HG03139 (cell line): ENCODE results near the gene TSPAN4.

Experiments
- ATAC-seq: cut with Tn5 transposase; IDR thresholded peaks from one replicate; pipeline ENCODE4 v1.9.1; 2021; ENCODE audit not compliant: unreplicated experiment

The TSPAN4 gene, protein sequence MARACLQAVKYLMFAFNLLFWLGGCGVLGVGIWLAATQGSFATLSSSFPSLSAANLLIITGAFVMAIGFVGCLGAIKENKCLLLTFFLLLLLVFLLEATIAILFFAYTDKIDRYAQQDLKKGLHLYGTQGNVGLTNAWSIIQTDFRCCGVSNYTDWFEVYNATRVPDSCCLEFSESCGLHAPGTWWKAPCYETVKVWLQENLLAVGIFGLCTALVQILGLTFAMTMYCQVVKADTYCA

DNA sequence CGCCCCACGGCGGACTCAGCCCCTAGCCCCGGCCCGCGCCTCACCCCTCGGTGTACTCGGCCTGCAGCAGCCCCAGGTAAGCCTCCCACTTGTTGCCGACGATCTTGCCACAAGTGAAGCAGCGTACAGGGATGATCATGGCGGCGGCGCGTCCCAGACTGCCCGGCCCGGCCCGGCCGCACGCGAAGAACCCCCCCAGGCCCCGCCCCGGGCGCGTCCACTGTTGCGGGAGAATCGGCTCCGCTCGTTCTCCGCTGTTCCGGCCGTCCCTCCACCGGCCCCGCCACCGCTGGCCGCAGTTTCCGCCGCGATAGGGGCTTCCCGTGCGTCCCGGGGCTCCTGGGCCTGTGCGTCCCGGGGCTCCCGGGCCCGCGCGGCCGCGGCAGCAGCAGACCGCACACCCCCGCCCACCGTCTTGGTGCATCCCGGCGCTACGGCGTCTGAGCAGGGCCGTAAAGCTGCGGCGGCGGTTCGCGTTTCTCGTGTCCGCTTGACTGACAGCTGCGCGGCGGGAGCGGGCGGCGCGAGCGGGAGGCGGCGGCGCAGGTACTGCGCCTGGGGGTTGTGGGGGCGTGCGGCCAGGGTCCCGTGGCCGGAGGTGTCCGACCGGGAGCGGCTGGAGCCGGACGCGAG, at the start of gene TSPAN4, which contains the start of gene POLR2L:
TSS of gene TSPAN4 (plus strand) at position 483 of the 633 bp plus-strand sequence. CDS start 7,453 bp downstream, outside the sequence.
TSS of gene POLR2L (minus strand) at position 160 of the 633 bp plus-strand sequence. CDS start at position 139, 21 bp downstream.
- ATAC-seq = peak; percentile 48

DNA sequence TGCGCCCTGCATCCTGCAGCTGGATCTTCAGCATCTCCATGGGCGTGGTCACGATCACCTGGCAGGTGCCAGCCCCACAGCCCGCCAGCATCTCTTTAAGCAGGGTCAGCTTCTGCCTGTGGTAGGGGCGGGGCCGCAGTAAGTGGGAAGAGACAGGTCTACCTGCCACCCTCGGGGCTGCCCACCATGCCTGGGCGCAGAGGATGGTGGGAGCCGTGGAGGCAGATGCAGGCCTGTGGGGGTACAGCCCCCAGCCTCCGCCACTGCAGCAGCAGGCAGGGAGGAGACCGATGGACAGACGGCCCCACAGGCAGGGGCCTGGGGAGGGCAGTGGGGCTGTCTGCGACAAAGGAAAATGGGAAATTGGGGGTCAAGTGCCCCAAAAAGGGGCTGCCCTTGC, 49.8 kb upstream of the TSPAN4 start:
- ATAC-seq = no peak

DNA sequence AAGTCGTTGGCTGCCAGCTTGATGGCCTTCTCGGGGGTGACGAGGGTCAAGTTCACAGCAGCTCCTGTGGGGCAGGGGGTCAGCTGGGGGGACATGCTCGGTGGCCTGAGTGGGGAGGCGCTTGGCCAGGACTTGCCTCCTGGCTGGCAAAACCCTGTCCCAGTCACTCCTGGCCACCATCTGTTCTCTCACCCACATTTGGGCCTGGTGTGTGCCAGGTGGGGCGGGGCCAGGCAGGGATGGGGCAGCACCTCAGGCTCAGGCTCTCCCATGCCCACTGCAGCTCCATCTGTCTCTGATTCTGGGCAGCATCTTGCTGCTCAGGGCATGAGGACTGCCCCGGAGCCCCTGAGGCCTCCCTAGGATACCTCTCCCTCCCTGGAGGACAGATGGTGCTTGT, 49.1 kb upstream of the TSPAN4 start:
- no peak for ATAC-seq

DNA sequence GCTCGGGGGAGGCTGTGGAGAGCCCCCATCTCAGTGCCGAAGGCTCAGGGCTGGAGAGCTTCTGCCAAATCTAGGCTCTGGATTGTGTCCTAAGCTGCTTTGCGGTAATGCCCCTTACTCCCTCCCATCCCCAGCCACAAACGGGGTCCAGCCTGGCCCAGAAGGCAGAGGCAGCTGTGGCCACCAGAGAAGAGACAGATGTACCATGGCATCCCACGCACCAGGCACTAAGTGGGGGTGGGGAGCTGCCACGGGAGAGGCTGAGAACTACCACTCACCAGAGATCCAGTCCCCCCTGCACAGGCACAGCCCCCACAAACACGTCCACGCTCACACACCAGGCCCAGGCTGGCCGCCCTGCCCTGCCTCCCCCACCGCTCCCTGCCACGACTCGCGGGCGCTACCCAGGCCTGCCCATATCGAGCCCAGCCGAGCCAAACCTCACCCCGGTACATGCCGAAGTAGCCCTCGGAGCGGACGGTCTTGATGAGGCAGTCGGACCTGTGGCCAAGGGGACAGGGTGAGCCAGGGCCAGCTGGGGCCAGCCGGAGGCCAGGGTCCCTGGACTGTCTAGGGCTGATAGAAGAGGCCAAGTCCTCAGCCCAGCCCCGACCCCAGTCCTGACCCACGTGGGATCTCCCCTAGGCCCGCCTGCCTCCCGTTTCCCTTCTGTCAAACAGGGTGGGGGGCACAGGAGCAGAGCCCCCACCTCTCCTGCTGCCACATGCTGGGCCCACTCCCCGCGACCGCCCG, 48.5 kb upstream of the TSPAN4 start:
- ATAC-seq = no peak

DNA sequence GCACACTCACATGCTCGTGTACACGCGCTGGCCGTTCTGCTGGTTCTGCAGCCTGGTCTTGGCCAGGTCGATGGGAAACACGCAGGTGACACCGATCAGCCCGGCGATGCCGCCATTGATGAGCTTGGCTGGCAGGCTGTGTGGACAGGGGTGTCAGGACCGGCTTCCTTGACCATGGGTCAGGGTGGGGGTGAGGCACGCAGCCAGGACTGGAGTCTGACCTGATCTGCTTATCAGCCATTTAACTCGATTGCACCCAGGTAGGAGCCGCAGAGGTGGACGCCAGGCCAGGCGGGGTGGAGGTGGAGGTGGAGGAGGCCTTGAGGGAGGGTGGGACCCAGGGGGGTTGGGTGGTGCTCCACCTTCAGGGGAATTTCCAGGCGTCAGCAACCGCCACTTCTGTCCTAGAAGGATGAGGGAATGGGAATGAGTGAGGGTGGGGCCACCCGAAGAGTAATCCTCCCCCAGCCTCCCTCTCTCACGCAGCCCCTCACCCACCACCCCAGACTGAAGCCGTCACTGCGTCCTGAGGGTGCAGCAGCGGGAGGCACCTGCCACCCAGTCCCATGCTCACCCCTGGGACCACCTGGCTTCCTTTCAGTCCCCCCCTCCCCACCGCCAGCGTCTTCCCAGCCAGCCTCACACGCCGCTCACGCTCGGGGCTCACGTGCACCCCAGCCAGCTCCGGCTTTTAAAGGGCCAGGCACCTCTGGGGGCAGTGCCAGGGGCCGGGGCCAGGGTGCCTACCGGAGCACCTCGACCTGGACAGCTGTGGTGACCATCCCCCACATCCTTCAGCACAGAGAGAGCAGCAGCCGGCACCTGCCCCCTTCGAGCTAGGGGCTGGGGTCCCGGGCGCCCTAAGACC, 47.7 kb upstream of the TSPAN4 start:
- ATAC-seq = no peak

DNA sequence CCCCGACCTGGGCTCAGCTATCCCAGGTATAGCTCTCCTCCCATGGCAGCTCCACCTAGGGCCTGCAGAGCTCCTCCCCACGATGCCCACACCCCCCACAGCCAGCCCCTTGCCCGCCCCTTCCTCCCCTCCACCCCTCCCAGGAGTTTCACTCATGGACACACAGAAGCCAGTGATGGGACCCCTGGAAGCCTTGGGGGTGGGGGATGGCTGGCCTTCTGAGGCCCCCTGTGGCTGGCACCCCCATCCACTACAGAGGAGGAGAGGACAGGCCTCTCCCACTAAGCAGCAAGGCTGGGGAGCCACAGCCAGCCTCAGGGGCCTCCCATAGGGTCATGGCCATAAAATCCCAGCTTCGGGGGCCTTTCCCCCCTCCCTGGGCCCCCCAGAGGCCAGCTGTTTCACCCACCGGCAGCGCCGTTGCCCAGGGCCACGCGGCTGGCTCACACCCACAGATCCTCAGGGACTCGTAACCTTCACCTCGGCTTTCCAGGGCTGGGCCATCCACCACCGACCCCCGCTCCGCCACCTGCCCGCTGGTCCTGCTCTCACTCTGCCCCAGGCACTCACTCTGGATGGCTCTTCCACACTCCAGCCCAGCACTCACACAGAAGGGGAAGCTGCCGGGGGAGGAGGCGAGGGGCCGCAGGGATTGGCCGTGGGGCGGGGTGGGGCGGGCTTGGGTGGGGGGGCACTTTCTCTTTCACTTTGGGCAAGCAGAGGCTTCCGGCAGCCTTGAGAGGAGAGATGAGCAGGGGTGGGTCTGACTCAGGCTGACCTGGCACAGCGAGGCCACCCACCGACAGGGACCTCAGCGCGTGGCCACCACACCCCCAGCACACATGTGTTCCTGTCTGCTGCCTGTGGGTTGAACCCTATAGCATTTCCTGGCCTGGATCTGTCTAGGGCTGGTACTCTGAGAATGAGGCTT, 46.8 kb upstream of the TSPAN4 start:
- ATAC-seq = no peak

DNA sequence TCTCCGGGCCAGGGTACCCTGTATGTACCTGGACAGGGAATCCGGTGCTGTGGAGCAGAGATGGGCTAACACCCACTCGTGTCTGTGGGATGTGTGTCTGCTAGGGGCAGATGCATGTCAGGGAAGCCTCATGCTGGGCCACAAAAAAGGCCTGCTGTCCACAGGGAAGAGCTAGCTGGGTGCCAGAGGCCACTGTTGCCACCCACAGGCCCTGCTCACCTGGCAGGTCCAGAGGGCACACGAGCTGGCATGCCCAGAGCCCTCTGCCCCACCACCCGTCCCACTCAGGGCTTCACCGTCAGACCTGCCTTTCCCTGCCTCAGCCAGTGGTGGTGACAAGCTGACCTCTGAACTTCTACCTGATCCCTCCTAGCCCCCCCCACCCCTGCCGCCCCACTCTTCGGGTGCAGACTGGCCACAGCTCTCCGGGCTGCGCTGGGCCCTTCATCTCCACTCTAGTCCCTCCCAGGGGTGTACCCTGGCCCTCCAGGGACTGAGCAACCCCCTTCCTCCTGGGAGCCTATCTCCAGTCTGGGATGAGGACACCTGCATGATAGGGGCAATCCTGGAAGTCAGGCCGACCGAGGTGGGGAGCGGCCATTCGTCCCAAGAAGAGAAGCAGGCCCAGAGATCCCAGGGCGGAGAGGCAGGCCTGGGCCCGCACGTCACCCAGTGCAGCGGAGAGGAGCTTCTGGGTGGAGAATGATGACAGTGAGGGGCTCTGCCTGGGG, 45.9 kb upstream of the TSPAN4 start:
- ATAC-seq = no peak

DNA sequence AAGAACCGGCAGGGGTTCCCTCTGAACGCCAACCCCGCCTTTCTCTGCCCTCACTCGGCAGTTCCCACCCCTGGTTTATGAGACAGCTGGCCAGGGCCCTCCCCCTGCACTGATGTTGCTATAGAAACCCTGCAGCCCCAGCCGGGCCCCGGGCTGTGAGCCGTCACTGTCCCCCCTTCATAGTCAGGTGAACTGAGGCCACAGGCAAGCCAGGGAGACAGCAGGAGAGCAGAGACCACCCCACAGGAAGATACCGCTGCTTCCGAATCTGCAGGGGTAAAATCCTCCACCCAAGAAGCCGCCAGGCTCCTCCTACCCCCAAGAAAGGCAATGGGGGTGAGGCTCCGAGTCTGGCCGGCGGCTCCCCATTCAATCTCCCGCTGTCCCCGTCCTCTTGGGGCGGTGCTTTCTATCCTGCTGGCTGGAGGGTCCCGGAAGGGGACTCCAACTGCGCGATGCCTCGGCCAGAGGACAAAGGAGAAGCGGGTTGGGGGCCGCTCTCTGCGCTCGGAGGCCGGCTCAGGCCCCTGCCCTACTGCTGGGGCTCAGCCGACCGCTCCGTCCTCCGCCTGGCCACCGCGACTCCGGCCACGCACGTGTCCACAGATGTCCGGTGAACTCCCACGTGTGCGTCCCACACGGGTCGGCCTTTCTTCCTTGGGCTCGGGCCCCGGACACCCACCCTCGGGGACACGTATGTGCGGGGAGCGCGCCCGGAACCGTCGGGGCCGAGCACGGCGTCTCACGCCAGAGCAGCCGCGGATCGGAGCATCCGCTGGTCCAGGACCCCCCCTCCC, 45.2 kb upstream of the TSPAN4 start:
- peak; percentile 24 for ATAC-seq

DNA sequence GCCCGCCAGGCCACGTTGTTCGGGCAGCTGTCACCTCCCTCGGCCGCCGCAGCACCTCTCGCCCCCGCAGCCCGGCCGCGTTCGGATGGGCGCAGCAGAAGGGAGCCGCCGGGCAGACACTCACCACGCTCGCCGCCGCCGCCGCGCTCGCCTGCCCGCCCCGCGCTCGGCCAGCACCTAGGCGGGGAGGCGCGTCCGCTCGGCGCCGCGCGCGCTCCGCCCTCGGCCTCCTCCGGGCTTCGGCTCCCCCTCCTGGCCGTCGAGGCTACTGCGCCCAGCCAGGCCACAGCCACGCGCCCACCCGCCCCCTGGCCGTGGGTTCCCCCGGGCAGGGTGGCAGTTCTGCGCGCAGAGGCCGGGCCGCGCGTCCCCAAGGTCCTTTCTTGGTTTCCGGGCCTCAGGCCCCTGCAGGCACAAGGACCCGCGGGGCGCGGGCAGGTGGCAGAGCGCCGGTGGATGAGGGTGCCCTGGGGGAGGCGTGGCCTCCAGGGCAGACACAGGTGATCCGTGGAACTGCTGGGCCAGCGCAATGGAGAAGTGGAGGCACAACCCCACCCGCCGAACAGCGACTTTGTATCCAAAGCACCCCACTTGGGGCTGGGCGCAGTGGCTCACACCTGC, 44.4 kb upstream of the TSPAN4 start, which contains the start of gene SLC25A22:
TSS of gene SLC25A22 (minus strand) at position 189 of the 621 bp plus-strand sequence. CDS start 3,275 bp downstream, outside the sequence.
- ATAC-seq = peak; percentile 45

DNA sequence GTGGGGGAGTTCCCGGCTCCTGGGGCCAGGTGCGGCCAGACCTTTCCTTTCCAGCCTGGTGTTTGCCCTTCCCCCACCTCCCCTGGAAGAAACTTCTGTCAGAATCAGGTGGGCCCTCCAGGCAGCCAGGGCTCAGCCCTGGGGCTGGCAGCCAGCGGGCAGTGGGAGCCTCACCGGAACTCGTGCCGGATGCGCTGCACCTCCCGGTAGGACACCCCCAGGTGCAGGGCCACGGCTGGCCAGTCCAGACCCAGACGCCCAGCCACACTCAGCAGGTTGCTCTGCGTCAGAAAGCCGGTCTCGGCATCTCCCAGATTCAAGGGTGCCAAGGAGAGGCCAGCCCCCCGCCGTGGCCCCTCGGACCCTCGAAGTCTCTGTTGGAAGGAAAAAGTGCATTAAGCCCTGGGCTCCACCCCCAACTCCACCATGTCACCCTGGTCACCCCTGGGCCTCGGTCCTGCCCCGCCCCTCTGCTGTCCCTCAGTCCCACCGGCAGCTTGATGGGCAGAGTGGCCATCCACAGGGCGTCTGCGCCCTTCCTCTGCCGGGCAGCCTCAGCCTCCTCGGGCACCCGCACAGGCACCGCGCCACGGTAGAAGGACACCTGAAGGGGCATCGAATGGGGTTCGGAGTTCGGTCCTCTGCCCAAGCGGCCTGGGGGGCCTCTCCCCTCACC, 42.9 kb upstream of the TSPAN4 start:
- no peak for ATAC-seq

DNA sequence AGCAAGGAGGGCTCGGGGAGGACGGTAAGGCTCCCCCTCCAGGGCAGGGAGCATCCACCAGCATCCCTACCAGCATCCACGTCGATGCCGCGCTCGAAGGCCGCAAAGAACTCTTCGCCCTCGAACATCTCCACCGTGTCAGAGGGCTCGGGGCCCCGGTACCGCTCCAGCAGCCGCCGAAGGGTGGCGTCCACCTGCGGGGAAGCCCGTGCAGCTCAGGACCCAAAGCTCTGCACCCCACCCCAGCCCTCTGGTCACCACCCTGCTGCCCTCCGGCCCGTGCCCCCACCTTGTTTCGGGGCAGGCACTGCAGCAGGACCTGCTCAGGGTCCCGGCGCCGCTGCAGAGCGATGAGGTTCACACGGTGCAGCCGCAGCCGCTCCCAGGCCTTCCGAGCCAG, 42.2 kb upstream of the TSPAN4 start:
- no peak for ATAC-seq

DNA sequence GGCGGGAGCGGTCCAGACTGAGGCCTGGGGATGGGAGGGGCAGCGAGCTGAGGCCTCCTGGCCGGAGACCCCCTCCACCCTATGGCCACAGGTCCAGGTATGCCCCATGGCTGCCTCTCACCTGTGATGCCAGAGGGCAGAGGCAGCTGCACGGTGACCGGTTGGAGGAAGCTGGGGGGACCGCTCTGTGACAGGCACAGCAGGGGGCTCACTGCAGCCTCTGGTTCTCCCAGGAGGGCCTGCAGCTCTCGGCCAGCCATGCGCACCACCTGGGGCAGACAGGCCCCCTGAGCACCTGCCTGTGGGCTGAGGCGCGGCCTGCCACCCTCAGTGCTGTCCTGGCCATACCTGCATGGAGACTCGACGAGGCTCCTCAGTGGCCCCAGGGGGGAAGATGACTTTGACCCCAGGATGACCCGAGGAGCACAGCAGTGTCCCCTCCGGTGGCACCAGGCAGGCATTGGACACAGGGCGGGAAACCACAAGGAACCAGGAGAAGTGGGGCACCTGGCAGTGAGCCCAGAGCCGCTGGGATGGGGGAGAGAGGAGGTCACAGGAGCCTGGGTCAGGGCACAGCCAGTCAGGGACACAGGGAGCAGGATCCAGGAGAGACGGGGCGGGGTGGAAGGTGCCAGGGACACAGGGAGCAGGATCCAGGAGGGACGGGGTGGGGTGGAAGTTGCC, 41.4 kb upstream of the TSPAN4 start:
- ATAC-seq = no peak

DNA sequence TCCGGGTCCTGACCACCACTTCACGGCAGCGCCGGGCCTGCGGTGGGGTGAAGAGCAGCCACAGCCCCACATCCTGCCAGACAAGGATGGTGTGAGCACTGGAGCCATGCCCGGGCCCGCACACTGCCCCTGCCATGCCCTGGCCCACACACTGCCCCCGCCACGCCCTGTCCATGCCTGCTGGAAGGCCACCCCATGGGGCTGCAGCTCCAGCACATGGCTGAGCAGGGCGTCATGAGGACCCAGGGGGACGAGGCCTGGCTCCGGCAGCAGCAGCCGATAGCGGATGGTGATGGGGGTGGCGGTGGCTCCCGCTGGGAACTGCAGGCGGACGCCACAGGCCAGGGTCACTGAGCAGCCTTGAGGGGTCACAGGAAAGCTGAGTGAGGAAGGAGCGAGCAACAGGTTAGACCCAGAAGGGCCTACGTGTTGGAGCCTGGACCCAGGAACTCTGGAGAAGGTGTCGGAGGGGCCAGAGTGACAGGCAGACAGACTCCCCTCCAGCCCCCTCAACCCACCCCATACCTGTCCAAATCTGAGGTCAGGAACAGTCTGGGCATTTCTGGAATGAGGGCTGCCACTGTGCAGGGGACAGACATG, 40.5 kb upstream of the TSPAN4 start:
- no peak for ATAC-seq

DNA sequence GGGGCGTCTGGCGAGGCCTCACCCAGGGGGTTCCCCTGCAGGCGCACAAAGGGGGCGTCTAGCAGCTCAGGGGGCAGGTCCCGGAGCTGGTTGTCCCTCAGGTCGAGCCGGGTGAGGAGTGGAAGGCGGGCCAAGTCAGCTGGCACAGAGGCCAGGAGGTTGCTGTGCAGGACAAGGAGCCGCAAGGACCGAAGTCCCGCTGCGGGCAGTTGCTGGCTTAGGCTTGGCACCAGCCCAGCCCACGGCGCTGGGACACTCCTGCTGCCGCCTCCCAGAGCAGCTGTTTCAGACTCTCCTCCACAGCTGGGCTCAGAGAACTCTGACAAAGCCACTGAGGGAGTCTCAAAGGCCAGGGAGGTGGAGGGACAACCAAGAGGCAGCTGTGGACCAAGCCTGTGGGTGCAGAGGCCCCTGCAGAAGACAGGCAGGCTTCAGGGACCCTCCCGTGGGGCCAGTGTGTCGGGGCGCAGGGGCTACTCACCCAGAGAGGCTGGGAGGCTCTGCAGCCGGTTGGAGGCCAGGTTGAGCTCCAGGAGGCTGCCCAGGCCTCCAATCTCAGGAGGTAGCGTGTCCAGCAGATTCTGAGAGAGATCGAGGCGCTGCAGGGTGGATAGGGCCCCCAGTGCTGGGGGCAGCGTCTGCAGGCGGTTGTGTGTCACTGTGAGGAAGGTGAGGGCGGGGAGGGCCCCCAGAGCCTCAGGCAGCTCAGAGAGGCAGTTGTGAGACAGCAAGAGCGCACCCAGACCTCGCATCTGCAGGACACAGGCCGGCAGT, 39.8 kb upstream of the TSPAN4 start:
- ATAC-seq = no peak

DNA sequence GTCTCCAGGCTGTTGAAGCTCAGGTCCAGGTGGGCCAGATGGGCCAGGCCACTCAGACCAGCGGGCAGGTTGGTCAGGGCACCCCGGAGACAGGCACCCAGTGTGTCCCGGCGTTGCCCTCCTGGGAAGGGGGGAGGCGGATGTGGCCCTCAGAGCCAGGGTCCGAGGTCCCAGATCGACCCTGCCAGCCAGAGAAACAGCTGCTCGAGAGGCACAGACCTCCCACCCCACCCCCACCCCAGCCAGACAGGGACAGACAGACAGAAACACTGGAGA, 39.2 kb upstream of the TSPAN4 start:
- ATAC-seq = no peak
